Measurements from ENCODE around the gene ZCCHC9.
"Not testable (repeated sequence)": the region's sequence is repeated elsewhere in the genome, so short reads cannot be mapped to it uniquely, and the experiment has no call there.

Gene ZCCHC9, protein sequence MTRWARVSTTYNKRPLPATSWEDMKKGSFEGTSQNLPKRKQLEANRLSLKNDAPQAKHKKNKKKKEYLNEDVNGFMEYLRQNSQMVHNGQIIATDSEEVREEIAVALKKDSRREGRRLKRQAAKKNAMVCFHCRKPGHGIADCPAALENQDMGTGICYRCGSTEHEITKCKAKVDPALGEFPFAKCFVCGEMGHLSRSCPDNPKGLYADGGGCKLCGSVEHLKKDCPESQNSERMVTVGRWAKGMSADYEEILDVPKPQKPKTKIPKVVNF

DNA sequence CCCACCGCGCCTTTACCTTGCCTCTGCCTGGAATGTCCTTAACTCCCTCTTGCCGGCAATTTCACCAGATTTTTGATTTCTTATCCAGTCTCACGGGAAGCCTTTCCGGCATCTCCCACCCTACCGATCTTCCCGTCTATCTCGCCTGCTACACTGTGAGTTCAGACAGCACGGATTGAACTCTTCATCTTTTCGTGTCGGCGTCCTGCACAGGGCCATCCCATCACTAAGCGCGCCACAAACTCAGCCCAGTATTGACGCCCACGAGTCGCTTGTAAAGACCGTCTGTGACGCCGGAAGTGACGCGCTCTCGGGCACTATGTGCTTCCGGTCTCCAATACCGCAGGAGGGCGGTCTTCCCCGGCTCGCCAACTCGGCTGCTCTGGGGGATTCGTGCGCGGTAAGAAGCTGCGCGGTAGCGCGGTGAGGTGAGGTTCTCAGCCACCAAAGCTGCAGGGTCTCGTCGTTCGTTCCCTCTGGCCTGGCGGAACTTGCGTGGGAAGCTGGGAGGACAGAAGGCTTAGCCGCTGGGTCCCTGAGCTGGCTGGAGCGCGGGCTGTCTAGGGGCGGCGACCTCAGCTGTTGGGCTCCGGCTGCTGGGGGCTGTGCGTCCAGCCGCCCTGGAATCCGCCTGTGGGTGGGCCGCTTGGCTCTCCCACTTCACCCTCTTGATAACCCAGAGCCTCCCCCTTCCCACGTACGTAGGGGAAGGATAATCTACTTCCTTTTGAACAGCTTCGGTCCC lies at the start of gene ZCCHC9:
Gene ZCCHC9, plus strand, starts transcription at position 317 of the 745 bp plus-strand sequence. CDS start 3,171 bp downstream, outside the sequence.
- DNase-seq = peak; percentile 89

DNA sequence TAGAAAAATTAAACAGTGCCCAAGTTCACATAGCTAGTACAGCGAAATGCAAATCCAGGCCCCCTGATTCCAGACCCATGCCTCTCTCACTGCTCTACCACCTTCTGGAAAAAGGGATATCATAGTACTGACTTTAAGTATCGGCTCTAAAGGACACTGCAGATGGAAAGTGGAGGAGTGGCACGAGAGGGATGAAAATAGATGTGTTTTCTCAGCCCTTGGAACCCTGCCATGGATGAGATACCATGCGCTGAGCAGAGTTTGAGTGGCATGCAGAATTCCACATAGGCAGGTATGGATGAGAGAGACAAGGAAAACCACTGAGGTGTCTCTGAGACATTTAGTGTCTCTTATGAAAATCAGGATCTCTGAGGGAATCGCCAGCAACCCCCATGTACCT lies 49.5 kb upstream of the ZCCHC9 start:
- DNase-seq = no peak

DNA sequence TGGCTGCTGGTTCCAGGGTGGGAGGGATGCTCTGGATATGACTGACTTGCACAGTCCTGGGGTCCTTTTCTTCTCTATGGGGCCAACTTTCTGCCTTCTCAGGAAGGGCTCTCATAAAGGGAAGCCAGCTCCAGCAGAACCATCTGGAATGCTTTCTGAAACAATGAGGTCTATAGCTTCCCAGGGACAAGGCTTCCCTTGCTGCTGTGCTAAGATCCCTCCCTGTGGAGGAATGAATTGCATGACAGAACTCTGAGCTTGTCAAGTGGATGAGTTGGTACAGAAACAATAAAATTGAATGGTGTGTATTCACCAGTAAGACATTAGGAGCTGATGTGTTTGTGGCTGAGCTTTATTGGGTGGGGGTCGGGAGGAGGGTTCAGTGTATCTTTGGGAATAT lies 48.5 kb upstream of the ZCCHC9 start:
- DNase-seq = no peak

DNA sequence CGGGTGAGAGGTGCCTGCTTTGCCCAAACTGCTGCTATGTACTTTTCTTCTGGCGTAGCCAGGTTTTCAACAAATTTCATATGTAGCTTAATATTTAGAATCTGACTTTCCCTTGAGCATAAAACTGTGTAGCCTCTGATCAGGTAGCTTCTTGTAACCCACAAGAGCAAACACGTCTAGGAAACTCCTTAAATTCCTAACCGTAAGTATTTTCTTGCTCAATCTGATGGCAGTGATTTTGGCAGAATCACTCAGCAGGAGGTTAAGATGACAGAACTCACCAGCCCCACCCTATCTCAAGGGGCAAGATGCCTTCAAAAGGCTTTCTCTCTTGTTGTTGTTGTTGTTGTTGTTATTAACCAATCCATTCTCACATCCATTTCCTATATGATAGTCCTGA lies 47.5 kb upstream of the ZCCHC9 start:
- no peak for DNase-seq

DNA sequence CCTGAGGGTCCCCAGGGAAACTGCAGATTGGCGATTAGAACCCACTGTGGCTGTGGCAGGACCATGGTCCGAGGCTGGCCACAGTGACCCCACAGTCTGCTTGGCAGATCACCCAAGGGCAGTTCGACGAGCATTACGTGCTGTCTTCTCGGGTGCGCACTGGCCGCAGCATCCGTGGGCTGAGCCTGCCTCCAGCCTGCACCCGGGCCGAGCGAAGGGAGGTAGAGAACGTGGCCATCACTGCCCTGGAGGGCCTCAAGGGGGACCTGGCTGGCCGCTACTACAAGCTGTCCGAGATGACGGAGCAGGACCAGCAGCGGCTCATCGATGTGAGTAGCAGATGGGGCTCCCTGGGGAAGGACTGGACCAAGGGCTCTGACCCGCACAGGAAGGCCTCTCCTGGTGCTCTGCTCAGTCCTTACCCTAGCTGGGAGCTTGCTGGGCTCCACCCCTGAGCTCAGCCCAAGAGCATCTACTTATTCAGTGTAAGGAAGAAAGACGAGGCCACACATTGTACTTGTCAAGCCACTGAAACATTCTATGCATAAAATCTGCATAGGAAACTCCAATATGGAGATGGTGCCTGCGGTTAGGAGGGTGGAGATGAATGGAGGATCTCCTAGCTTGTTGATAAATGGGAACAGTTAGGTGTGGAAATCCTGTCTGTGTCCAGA lies 46.4 kb upstream of the ZCCHC9 start:
- no peak for DNase-seq

DNA sequence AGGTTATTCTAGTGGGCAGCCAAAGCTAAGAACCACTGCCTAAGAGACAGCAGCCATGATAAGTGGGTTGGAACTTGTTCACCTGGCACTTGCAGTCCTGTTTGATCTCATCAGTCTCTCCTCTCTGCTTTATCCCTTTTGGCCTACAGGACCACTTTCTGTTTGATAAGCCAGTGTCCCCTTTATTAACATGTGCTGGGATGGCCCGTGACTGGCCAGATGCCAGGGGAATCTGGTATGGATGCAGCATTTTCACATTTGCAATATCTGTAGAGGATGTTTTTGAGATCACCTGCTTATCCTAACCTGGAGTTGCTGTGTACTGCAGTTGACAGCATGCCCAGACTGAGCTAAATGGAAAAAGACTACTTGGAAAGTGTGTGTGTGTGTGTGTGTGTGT lies 44.6 kb upstream of the ZCCHC9 start:
- DNase-seq = no peak

DNA sequence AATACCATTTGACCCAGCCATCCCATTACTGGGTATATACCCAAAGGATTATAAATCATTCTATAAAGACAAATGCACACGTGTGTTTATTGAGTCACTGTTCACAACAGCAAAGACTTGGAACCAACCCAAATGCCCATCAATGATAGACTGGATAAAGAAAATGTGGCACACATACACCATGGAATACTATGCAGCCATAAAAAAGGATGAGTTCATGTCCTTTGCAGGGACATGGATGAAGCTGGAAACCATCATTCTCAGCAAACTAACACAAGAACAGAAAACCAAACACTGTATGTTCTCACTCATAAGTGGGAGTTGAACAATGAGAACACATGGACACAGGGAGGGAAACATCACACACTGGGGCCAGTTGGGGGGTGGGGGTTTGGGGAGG lies 38.6 kb upstream of the ZCCHC9 start:
- not testable (repeated sequence) for DNase-seq

DNA sequence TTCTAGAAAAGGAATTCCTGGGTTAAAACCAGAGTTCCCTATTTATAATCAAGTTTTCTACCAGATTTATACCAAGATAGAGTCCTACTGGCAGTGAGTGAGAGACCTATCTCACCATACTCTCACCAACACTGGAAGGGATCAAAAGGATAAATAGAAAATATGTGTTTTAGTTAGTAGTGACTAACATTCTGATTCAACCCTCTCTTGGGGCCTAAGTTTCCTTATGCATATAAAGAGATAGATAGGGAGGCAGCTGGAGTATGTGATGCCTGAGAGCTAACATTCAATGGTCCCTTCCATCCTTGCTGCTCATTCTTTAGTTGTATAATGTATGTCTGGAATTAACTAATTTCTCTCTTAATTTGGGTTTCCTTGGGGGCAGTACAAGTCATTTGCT lies 36.3 kb upstream of the ZCCHC9 start:
- no peak for DNase-seq

DNA sequence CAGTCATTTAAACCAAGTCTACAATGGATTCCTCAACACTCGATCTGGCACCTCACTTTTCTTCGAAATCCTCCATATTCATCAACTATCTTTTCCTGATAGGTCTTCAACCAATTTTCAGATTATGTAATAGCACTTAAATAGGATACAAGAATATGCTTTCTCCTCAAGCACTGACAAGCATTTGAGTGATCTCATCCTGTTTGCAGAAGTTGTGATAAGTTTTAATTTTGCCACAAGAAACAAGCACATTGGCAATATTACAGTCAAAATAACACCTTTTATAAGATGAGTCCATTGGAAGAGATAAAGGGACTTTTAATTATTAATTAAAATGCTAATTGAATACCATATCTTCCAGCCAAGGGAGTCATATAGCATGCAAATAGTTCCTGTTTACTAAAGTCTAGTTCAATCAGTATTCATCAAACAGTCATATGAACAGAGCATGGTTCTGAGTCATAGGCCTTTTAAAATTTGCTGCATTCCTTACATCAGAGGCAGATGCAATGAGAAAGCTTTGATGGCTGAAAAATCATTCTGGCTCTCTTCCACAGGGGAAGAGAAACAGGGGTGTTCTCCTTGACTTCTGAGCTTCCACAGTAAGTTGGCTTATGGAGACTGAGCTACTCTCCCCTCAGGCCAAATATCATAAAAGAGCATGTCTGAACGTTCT lies 32.7 kb upstream of the ZCCHC9 start:
- peak; percentile 43 for DNase-seq

DNA sequence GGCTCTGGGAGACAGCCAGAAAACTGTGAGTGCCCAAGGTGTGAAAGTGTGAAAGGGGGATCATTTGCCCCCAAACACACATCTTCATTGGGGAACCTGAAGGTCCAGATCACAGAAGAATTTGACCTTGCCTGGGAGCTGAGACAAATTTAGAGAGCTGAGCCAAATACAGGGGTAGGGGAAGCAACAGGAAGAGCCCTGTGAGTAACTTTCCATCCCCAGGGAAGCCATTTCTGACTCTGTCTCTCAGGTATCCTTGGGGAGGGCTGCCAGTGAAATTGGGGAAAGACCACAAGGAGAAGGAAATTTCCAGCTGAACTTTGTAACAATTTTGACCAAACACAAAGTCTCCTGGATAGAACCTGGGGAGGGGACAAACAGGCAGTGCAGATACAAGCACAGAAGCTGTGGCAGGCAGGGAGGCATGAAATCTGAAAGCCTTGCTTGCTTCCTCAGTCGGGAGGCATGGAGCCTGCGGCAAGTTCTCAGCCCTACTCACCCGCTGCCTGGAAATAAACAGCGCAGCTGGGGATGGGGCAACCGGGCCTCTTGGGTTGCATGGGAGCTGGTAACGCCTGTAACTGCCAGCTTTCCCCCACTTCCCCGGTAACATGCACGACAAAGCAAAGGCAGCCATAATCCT lies 31.5 kb upstream of the ZCCHC9 start:
- DNase-seq = no peak

DNA sequence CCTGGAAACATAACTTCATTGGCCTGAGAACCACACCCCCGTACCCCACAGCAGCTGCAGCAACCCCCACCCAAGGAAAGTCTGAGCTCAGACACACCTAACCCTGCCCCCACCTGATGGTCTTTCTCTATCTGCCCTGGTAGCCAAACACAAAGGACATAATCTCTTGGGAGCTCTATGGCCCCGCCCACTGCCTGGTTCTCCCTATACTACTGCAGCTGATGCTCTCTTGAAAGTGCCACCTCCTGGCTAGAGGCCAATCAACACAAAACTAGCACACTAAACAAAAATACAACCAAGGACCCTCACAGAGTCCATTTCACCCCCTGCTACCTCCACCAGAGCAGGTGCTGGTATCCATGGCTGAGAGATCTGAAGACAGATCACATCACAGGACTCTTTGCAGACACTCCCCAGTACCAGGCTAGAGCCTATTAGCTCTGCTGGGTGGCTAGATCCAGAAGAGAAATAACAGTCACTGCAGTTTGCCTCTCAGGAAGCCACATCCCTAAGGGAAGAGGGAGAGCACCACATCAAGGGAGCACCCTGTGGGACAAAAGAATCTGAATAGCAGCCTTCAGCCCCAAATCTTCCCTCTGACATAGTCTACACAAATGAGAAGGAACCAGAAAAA lies 30.9 kb upstream of the ZCCHC9 start:
- DNase-seq = not testable (repeated sequence)

DNA sequence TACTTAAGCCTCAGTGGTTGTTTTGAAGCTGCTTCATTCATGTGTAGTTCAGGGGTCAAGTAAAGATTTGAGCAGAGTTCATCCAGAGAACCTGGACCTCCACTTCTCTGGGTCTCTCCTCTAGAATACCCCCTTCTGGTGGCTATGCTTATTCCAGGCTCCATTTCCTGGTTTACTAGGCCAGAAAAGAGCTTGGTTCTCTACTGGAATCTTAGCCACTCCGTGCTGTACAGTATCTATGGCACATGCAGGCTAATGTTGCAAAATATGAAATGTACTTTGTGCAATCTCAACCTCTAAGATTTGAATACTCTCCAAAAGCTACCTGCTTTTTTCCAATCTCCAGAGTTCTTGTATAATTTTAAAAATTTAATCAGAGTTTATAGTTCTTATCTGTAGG lies 17.4 kb upstream of the ZCCHC9 start:
- no peak for DNase-seq

DNA sequence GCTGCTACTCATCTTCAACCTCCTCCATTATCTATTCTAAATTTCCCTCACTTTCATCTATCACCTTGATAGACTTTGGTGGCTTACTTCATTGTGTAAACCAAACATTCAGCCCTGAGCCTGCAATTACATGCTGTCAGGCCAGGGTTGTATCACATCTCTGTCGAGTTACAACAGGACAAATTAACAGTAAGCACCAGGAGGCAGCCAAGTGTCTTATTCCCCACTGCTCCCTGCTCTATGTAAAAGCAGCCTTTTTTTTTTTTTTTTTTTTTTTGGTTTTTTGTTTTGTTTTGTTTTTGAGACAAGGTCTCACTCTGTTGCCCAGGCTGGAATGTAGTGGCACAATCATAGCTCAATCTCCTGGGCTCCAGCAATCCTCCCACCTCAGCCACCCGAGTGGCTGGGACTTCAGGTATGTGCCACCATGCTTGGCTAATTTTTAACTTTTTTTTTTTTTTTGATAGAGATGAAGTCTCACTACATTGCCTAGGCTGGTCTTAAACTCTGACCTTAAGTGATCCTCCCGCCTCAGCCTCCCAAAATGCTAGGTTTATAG lies 15.2 kb upstream of the ZCCHC9 start:
- DNase-seq = no peak

DNA sequence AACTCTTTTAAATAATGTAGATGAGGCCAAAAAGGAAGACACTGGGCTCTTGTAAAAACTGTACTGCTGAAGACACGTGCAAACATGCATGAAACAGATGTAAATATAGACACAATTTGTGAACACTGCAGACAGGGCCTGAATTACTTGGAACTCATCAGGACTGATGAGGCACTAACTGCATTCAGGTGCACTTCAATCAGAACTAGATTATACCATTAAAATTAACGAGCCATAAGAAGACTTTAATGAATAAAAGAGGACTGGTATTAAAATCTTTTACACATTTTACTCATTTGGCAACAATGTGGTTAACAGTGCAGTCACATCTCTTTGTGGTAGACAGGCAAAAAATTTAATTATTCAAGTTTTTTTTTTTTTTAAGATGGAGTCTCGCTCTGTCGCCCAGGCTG lies 13.4 kb upstream of the ZCCHC9 start:
- no peak for DNase-seq

DNA sequence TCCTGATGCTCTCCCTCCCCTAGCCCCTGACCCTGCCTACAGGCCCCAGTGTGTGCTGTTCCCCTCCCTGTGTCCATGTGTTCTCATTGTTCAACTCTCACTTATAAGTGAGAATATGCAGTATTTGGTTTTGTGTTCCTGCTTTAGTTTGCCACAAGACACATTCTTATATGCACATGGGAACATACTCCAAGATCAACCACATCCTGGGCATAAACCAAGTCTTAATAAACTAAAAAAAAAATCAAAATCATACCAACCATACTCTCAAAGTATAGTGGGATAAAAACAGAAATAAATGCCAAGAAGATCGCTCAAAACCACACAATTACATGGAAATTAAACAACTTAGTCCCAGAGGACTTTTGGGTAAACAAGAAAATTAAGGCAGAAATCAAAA lies 11.2 kb upstream of the ZCCHC9 start:
- no peak for DNase-seq

DNA sequence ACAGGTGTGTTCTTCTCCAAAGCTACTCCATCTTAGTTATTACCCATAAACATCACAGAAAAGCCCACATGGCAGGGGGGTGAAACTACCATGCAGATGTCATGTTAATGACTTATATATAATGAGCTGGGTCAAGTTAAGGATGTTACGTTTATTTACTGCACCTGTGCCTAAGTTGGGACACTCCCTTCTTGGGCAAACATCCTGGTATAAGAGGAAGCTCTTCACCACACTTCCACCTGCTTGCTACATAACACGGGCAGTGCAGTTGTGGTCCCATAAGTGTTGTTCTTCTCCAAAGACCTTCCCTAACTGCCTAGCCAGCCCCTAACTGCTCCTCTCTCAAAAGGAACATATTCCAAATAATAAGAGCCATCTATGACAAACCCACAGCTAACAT lies 9.3 kb upstream of the ZCCHC9 start:
- DNase-seq = no peak

DNA sequence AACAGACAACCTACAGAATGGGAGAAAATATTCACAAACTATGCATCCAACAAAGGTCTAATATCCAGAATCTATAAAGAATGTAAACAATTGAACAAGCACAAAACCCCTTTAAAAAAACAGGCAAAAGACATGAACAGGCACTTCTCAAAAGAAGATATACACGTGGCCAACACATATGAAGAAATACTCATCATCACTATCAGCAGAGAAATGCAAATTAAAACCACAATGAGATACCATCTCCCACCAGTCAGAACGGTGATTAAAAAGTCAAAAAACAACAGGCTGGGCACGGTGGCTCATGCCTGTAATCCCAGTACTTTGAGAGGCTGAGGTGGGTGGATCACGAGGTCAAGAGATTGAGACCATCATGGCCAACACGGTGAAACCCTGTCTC lies 7.4 kb upstream of the ZCCHC9 start:
- DNase-seq = not testable (repeated sequence)

DNA sequence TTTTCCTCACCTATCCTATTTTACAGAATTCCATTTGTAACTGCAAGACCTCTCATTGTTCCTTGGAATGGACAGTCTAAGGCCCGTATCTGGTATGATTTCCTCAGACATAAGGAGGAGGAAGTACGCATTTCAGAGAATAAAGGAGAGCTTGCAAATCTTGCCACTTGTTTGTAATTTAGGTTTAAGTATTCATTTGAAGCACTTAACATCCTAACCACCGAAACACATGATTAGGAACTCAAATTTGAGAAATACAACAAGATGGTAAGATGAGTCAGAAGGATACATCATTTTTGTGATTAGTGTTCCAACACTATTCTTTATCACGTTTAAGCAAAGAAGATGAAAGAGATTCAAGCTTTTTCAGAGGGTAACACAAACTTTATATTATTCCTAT lies 3.9 kb upstream of the ZCCHC9 start:
- no peak for DNase-seq

DNA sequence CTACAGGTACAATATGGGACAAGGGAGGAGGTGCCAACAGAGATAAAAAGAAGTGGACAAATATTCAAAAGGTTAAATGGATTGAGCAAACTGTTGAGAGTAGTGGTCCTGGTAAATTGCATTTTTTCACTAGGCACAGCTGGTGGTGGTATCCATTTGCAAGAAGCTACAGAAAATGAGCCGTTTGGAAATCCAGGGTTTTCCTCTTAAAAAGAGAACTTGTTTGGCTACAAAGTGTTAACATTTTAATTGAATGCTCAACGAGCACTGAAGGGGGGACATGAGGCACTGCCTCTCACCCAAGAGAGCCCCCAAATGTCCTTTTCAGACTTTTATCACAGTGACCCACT lies 491 bp upstream of the ZCCHC9 start:
- DNase-seq = no peak

DNA sequence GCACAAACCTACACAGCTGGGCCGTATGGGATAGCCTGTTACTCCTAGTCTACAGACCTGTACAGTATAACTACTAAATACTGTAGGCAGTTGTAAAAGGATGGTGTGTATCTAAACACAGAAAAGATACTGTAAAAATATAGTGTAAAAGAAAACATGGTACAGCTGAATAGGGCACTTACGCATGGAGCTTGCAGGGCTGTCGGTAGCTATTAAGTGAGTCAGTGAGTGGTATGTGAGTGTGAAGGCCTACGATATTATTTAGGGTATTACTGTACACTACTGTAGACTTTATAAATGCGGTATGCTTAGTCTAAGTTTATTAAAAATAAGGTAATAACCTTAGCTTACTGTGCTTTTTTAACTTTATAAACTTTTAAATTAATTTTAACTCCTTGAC lies 1.2 kb downstream of the ZCCHC9 start:
- no peak for DNase-seq

DNA sequence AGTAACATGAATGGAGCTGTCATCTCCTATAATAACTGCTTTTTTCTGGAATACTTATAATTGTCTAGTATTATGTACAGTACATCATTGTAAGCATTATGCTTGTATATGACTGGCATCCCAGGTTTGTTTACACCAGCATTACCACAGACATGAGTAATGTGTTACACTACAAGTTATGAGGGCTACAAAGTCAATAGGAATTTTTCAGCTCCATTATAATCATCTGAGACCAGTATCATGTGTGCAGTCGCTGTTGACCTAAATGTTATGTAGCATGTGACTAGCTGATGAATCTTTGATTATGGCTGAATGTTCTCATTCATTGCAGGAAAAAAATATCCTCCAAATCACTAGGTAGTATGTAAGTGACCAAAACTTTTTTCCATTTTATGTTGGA lies 2.2 kb downstream of the ZCCHC9 start:
- DNase-seq = no peak

DNA sequence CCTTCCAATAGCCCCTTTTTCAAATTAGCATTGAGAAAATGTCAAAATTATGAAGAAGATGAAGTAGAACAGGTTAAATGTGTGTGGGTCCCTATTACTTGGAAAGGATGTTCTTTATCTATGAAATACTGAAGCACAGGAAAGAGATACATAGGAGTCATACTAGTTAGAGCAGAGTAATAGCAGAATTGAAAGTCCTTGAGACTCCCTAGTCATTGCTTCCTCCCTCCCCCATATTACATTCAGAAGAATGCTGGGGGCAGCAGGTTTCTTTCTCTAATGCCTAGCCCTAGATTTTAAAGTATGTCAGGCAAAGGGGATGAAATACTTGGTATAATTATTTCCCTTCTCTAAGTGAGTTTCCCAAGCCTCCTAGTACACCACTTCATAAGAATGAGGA lies 4.4 kb downstream of the ZCCHC9 start:
- DNase-seq = no peak
